ENCODE results near the gene ID1.
A peak's percentile ranks its signal among the peaks of the same experiment; 100 is the strongest.
"Not testable (repeated sequence)": the region's sequence is repeated elsewhere in the genome, so short reads cannot be mapped to it uniquely, and the experiment has no call there.

Gene ID1

GRCh38 chr20:31626534-31626933 is 21.4 kb downstream of the ID1 start:
- not testable (repeated sequence) for H3K36me3 ChIP-seq (ENCODE audit: control insufficient read depth in 1 of 2, insufficient read depth in 2 of 2, low read length in 2 of 2); H3K27ac ChIP-seq (ENCODE audit: low read length); H3K4me3 ChIP-seq (ENCODE audit: low read depth in 1 of 2, low read length in 2 of 2); H3K27me3 ChIP-seq (ENCODE audit: low read depth, low read length); H3K9me3 ChIP-seq (ENCODE audit: control insufficient read depth in 1 of 2, low read length in 2 of 2); H3K4me1 ChIP-seq (ENCODE audit: control insufficient read depth in 1 of 2, insufficient read depth in 2 of 2, low read length in 2 of 2)

- H3K9me3 ChIP-seq (ENCODE audit: control insufficient read depth in 1 of 2, low read length in 2 of 2); H3K36me3 ChIP-seq (ENCODE audit: control insufficient read depth in 1 of 2, insufficient read depth in 2 of 2, low read length in 2 of 2); H3K4me3 ChIP-seq (ENCODE audit: low read depth in 1 of 2, low read length in 2 of 2); H3K4me1 ChIP-seq (ENCODE audit: control insufficient read depth in 1 of 2, insufficient read depth in 2 of 2, low read length in 2 of 2); H3K27me3 ChIP-seq (ENCODE audit: low read depth, low read length); H3K27ac ChIP-seq (ENCODE audit: low read length): not testable (repeated sequence)
Observed at GRCh38 chr20:31628057-31628456, 23.0 kb downstream of the ID1 start.

- Histone ChIP-seq H3K27ac (ENCODE audit: low read length) (no peak overlapping the region), H3K9me3 (ENCODE audit: control insufficient read depth in 1 of 2, low read length in 2 of 2) (no peaks in the 10 kb centered on the region), H3K36me3 (ENCODE audit: control insufficient read depth in 1 of 2, insufficient read depth in 2 of 2, low read length in 2 of 2) (no peaks in the 10 kb centered on the region), H3K4me1 (ENCODE audit: control insufficient read depth in 1 of 2, insufficient read depth in 2 of 2, low read length in 2 of 2) (no peaks in the 10 kb centered on the region), H3K27me3 (ENCODE audit: low read depth, low read length) (no peaks in the 10 kb centered on the region), H3K4me3 (ENCODE audit: low read depth in 1 of 2, low read length in 2 of 2) (no peak overlapping the region)
Observed at GRCh38 chr20:31630187-31630790, 25.2 kb downstream of the ID1 start.

DNA sequence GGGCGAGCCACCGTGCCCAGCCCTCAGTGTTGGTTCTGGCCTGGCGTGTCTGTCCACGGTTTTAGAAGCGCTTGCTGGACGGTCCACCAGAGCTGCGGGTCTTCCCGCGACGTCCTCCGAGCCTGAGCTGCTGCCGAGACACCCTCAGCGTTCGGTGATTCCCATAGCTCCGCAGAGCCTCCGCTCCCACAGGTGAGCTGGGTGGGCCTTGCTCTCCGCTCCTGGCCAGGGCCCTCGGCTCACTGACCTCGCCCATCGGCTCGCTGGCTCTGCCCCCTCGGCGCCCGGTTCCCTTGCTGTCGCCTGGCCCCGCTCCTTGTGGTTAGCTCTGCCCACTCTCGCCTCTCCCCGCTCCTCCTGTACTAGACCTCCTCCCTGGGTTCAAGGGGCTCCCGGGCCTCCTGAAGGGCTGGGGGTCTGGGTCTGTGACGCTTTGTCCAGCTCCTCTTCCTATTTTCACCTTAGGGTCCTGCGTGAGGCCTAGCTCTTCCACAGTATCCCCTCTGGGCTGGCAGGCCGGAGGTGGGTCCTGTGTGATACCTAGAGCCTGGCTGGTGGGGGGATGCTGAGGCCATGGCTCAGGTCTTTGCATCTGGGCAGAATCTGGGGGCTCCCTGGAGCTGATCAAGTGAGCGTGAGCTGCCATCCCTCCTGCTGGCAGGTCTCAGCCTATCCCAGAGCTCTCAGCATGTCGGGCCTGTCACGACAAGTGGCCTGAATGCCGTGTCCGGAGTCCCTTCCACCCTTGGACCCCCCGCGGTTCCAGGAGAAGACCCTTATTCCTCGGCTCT is 27.7 kb downstream of the ID1 start:
- Histone ChIP-seq H3K27me3 (ENCODE audit: low read depth, low read length) (no peaks in the 10 kb centered on the region), H3K27ac (ENCODE audit: low read length) (no peak overlapping the region), H3K36me3 (ENCODE audit: control insufficient read depth in 1 of 2, insufficient read depth in 2 of 2, low read length in 2 of 2) (no peaks in the 10 kb centered on the region), H3K4me3 (ENCODE audit: low read depth in 1 of 2, low read length in 2 of 2) (no peak overlapping the region), H3K9me3 (ENCODE audit: control insufficient read depth in 1 of 2, low read length in 2 of 2) (no peaks in the 10 kb centered on the region), H3K4me1 (ENCODE audit: control insufficient read depth in 1 of 2, insufficient read depth in 2 of 2, low read length in 2 of 2) (no peaks in the 10 kb centered on the region)

GRCh38 chr20:31633339-31633914 is 28.3 kb downstream of the ID1 start:
- H3K4me3 ChIP-seq (ENCODE audit: low read depth in 1 of 2, low read length in 2 of 2): no peak overlapping the region
- H3K27me3 ChIP-seq (ENCODE audit: low read depth, low read length): no peaks in the 10 kb centered on the region
- no peaks in the 10 kb centered on the region for H3K36me3 ChIP-seq (ENCODE audit: control insufficient read depth in 1 of 2, insufficient read depth in 2 of 2, low read length in 2 of 2)
- H3K27ac ChIP-seq (ENCODE audit: low read length): no peak overlapping the region
- no peaks in the 10 kb centered on the region for H3K4me1 ChIP-seq (ENCODE audit: control insufficient read depth in 1 of 2, insufficient read depth in 2 of 2, low read length in 2 of 2)
- H3K9me3 ChIP-seq (ENCODE audit: control insufficient read depth in 1 of 2, low read length in 2 of 2): no peaks in the 10 kb centered on the region

GRCh38 chr20:31637660-31638059 is 32.6 kb downstream of the ID1 start, which contains the start of gene COX4I2:
Gene COX4I2 (plus strand): TSS chr20:31637912. CDS start chr20:31639018, 1,106 bp downstream.
- Histone ChIP-seq H3K36me3 (ENCODE audit: control insufficient read depth in 1 of 2, insufficient read depth in 2 of 2, low read length in 2 of 2) (no peaks in the 10 kb centered on the region), H3K4me3 (ENCODE audit: low read depth in 1 of 2, low read length in 2 of 2) (peak within 1 kb of the TSS in 1 of 2 donors; percentile 18), H3K27me3 (ENCODE audit: low read depth, low read length) (no peaks in the 10 kb centered on the region), H3K9me3 (ENCODE audit: control insufficient read depth in 1 of 2, low read length in 2 of 2) (no peaks in the 10 kb centered on the region), H3K4me1 (ENCODE audit: control insufficient read depth in 1 of 2, insufficient read depth in 2 of 2, low read length in 2 of 2) (no peaks in the 10 kb centered on the region), H3K27ac (ENCODE audit: low read length) (no peak within 1 kb of the TSS)

DNA sequence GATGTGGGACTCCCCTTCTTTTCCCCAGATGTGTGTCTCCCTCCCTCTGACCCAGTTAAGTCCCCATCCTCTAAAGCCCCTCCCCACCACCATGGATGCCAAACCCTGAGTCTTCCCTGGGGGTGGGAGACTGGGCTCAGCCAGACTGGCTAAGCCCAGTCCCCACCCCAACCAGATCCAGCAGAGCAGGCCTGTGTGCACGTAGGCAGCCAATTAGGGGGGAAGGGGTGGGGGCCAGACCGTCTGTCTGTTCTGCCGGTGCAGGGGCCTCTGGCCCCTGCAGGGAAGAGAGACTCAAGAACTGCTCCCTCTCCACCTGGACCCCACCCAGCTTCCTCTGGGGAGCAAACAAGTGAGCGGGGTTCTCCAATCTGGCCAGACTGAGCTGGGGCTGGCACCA is 33.2 kb downstream of the ID1 start:
- Histone ChIP-seq H3K4me3 (ENCODE audit: low read depth in 1 of 2, low read length in 2 of 2) (no peak overlapping the region), H3K27ac (ENCODE audit: low read length) (no peak overlapping the region), H3K27me3 (ENCODE audit: low read depth, low read length) (no peaks in the 10 kb centered on the region), H3K9me3 (ENCODE audit: control insufficient read depth in 1 of 2, low read length in 2 of 2) (no peaks in the 10 kb centered on the region), H3K36me3 (ENCODE audit: control insufficient read depth in 1 of 2, insufficient read depth in 2 of 2, low read length in 2 of 2) (no peaks in the 10 kb centered on the region), H3K4me1 (ENCODE audit: control insufficient read depth in 1 of 2, insufficient read depth in 2 of 2, low read length in 2 of 2) (no peaks in the 10 kb centered on the region)

- H3K27me3 ChIP-seq (ENCODE audit: low read depth, low read length): no peaks in the 10 kb centered on the region
- no peaks in the 10 kb centered on the region for H3K9me3 ChIP-seq (ENCODE audit: control insufficient read depth in 1 of 2, low read length in 2 of 2)
- no peaks in the 10 kb centered on the region for H3K36me3 ChIP-seq (ENCODE audit: control insufficient read depth in 1 of 2, insufficient read depth in 2 of 2, low read length in 2 of 2)
- no peak overlapping the region for H3K27ac ChIP-seq (ENCODE audit: low read length)
- no peak overlapping the region for H3K4me3 ChIP-seq (ENCODE audit: low read depth in 1 of 2, low read length in 2 of 2)
- no peaks in the 10 kb centered on the region for H3K4me1 ChIP-seq (ENCODE audit: control insufficient read depth in 1 of 2, insufficient read depth in 2 of 2, low read length in 2 of 2)
Observed at GRCh38 chr20:31638816-31639215, 33.7 kb downstream of the ID1 start.

- Histone ChIP-seq H3K27ac (ENCODE audit: low read length) (no peak overlapping the region), H3K9me3 (ENCODE audit: control insufficient read depth in 1 of 2, low read length in 2 of 2) (no peaks in the 10 kb centered on the region), H3K4me3 (ENCODE audit: low read depth in 1 of 2, low read length in 2 of 2) (no peak overlapping the region), H3K4me1 (ENCODE audit: control insufficient read depth in 1 of 2, insufficient read depth in 2 of 2, low read length in 2 of 2) (no peaks in the 10 kb centered on the region), H3K36me3 (ENCODE audit: control insufficient read depth in 1 of 2, insufficient read depth in 2 of 2, low read length in 2 of 2) (no peaks in the 10 kb centered on the region), H3K27me3 (ENCODE audit: low read depth, low read length) (no peaks in the 10 kb centered on the region)
Observed at GRCh38 chr20:31640259-31640658, 35.2 kb downstream of the ID1 start.

- Histone ChIP-seq H3K4me3 (ENCODE audit: low read depth in 1 of 2, low read length in 2 of 2) (no peak overlapping the region), H3K27ac (ENCODE audit: low read length) (no peak overlapping the region), H3K27me3 (ENCODE audit: low read depth, low read length) (no peaks in the 10 kb centered on the region), H3K9me3 (ENCODE audit: control insufficient read depth in 1 of 2, low read length in 2 of 2) (no peaks in the 10 kb centered on the region), H3K4me1 (ENCODE audit: control insufficient read depth in 1 of 2, insufficient read depth in 2 of 2, low read length in 2 of 2) (no peaks in the 10 kb centered on the region), H3K36me3 (ENCODE audit: control insufficient read depth in 1 of 2, insufficient read depth in 2 of 2, low read length in 2 of 2) (no peaks in the 10 kb centered on the region)
Observed at GRCh38 chr20:31641391-31641790, 36.3 kb downstream of the ID1 start.

DNA sequence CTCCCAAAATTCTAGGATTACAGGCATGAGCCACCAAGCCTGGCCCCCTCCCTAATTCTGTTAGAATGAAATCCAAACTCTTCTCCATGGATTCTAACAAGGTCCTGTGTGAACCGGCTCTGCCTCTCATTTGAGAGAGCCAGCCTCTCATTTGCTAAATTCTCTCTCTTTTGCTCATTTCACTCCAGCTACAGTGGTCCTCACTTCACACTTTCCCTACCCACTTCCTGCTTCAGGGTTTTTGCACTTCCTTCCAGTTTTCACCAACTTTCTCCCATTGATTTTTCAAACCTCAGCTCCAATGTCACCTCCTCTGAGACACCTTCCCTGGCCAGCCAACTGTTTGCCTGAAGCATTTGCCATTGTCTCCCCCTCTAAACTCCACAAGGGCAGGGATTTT is 37.7 kb downstream of the ID1 start:
- H3K27ac ChIP-seq (ENCODE audit: low read length): no peak overlapping the region
- no peaks in the 10 kb centered on the region for H3K27me3 ChIP-seq (ENCODE audit: low read depth, low read length)
- H3K9me3 ChIP-seq (ENCODE audit: control insufficient read depth in 1 of 2, low read length in 2 of 2): no peaks in the 10 kb centered on the region

More for the DNA sequence above, 37.7 kb downstream of the ID1 start:
- Histone ChIP-seq H3K4me3 (ENCODE audit: low read depth in 1 of 2, low read length in 2 of 2) (no peak overlapping the region), H3K4me1 (ENCODE audit: control insufficient read depth in 1 of 2, insufficient read depth in 2 of 2, low read length in 2 of 2) (no peaks in the 10 kb centered on the region), H3K36me3 (ENCODE audit: control insufficient read depth in 1 of 2, insufficient read depth in 2 of 2, low read length in 2 of 2) (no peaks in the 10 kb centered on the region)

Data from muscle layer of duodenum (tissue), 2 donors.